K562 (cell line): ENCODE measurements around the gene CHL1. TPM values are rescaled to one million over a fixed set of nuclear protein-coding genes. Genes with fewer than 3 reads are reported as not detected.

Source experiments
- ATAC-seq: fragments of 200-7000 bp; cut with Tn5 transposase; 3 replicates; pipeline ENCODE4 v1.9.1; 2020; ENCODE audit warnings: moderate library complexity
- BruUV-seq: library from RNA; stranded (reverse); fragments of 400-500 nt; replicated peaks from 2 replicates; lab custom pipeline; 2021; lab: Mats Ljungman, UMichigan
- CTCF ChIA-PET: fragments of 300-600 bp; formaldehyde crosslinking; extraction: SDS; loops from one replicate; lab custom pipeline; 2021; ENCODE audit warnings: low intra/inter-chr PET ratio; lab: Yijun Ruan, JAX
- POLR2A ChIA-PET: fragments of 300-600, 350-650 bp; sonication (Branson Sonifier 250); formaldehyde crosslinking; extraction: SDS; loops from one replicate; lab custom pipeline; 2021; ENCODE audit warnings: antibody characterized with exemption, inconsistent platforms; lab: Yijun Ruan, JAX
- DNase-seq, 4 experiments: peaks; one replicate each; pipeline versions ENCODE4 v3.0.0 to v3.0.0-alpha.2; 2011 to 2018; ENCODE audit warnings: low spot score in 3 of 4, mixed read lengths in 3 of 4; ENCODE audit errors: extremely low read depth in 1 of 4
- FAIRE-seq: peaks from 2 replicates; lab custom pipeline; 2011; peaks lifted over from hg19 to GRCh38; lab: Jason Lieb, UNC
- H2AFZ ChIP-seq: 2 replicates; pipeline ENCODE4 v1.6.0; 2011; ENCODE audit warnings: low read depth, low read length, control low read depth, inconsistent platforms
- H3K27ac ChIP-seq: fragments of 200-600 bp; 3 replicates; pipeline ENCODE4 v1.8.0; 2011; ENCODE audit warnings: low read depth, mild to moderate bottlenecking, control low read depth, inconsistent platforms, low read length, moderate library complexity, mixed read lengths; ENCODE audit errors: extremely low read depth
- H3K27me3 ChIP-seq, 2 experiments: fragments of 300-600 bp in 1 of 2; 2 replicates in 1 of 2; 3 replicates in 1 of 2; pipeline versions ENCODE4 v1.6.0 to v1.8.0; 2011; ENCODE audit warnings: inconsistent platforms in 2 of 2, low read length in 2 of 2, mild to moderate bottlenecking in 1 of 2, mixed read lengths in 1 of 2, moderate library complexity in 1 of 2; ENCODE audit not compliant: control insufficient read depth in 2 of 2, insufficient read depth in 2 of 2
- H3K36me3 ChIP-seq: fragments of 300-600 bp; 3 replicates; pipeline ENCODE4 v1.8.0; 2011; ENCODE audit warnings: mild to moderate bottlenecking, low read length, inconsistent platforms; ENCODE audit not compliant: control insufficient read depth, insufficient read depth
- H3K4me1 ChIP-seq, 2 experiments: fragments of 200-600 bp in 1 of 2; replicated peaks in 1 of 2; 2 replicates in 1 of 2; 3 replicates in 1 of 2; pipeline versions ENCODE4 v1.5.1 to v1.8.0; 2011; ENCODE audit warnings: inconsistent platforms in 2 of 2, low read length in 2 of 2, mild to moderate bottlenecking in 1 of 2, mixed read lengths in 1 of 2, moderate library complexity in 1 of 2; ENCODE audit not compliant: control insufficient read depth in 2 of 2, insufficient read depth in 2 of 2
- H3K4me2 ChIP-seq: 2 replicates; pipeline ENCODE4 v1.6.1; 2011; ENCODE audit warnings: low read length, control low read depth, inconsistent platforms, mixed read lengths; ENCODE audit not compliant: insufficient read depth
- H3K4me3 ChIP-seq: fragments of 200-600 bp; sonication (generic), shearing (Covaris generic); 2 replicates; pipeline ENCODE4 v1.5.1; 2016; ENCODE audit warnings: control low read depth, inconsistent platforms
- H3K79me2 ChIP-seq: fragments of 200-600 bp; 3 replicates; pipeline ENCODE4 v1.8.0; 2011; ENCODE audit warnings: low read length, inconsistent platforms; ENCODE audit not compliant: control insufficient read depth, insufficient read depth
- H3K9ac ChIP-seq, 2 experiments: 2 replicates each; pipeline versions ENCODE4 v1.6.0 to v1.6.1; 2011; ENCODE audit warnings: low read depth in 2 of 2, low read length in 2 of 2, control low read depth in 1 of 2, inconsistent platforms in 1 of 2, mild to moderate bottlenecking in 1 of 2, mixed read lengths in 1 of 2; ENCODE audit not compliant: insufficient read depth in 1 of 2
- H3K9me1 ChIP-seq: one replicate; pipeline ENCODE4 v1.6.0; 2011; ENCODE audit warnings: inconsistent platforms, mild to moderate bottlenecking, low read length, moderate library complexity; ENCODE audit not compliant: control insufficient read depth, insufficient read depth
- H3K9me3 ChIP-seq: replicated peaks from 2 replicates; pipeline ENCODE4 v1.5.1; 2011; ENCODE audit warnings: low read depth, low read length, inconsistent platforms; ENCODE audit not compliant: control insufficient read depth, insufficient read depth
- H4K20me1 ChIP-seq: replicated peaks from 2 replicates; pipeline ENCODE4 v1.6.1; 2011; ENCODE audit warnings: low read length, inconsistent platforms, mixed read lengths; ENCODE audit not compliant: control insufficient read depth, insufficient read depth
- JUNB ChIP-seq: fragments of 450-650 bp; formaldehyde crosslinking; conservative IDR thresholded peaks from 2 replicates; pipeline ENCODE4 v1.4.0; 2020; ENCODE audit warnings: mild to moderate bottlenecking
- MBD2 ChIP-seq: sonication (generic); IDR thresholded peaks from 2 replicates; pipeline ENCODE4 v1.6.1; 2016; ENCODE audit warnings: low read depth, borderline replicate concordance
- MGA ChIP-seq: fragments of 450-650 bp; IDR thresholded peaks from 2 replicates; pipeline ENCODE4 v1.6.1; 2016; ENCODE audit warnings: mild to moderate bottlenecking, moderate library complexity
- RERE ChIP-seq: sonication (generic); formaldehyde crosslinking; IDR thresholded peaks from 2 replicates; pipeline ENCODE4 v1.8.0; 2023; ENCODE audit warnings: missing genetic modification reagents, mild to moderate bottlenecking, borderline replicate concordance
- XRCC5 ChIP-seq: fragments of 200-400 bp; formaldehyde crosslinking; IDR thresholded peaks from 2 replicates; pipeline ENCODE4 v1.6.1; 2017; ENCODE audit warnings: low read depth, mild to moderate bottlenecking, low read length
- WGBS: fragments of 100-300 bp; shearing (Covaris generic); methylation state at CpG from one replicate; pipeline ENCODE4 v1.1.6; 2016; ENCODE audit warnings: low coverage, mixed read lengths; ENCODE audit not compliant: insufficient coverage; ENCODE audit errors: missing lambda C conversion rate; 5-methylcytosine and 5-hydroxymethylcytosine counted together
- in situ Hi-C: fragments of 300-500 bp; cut with MboI; formaldehyde crosslinking; loops from 4 replicates; pipeline ENCODE4 v1.15.0; 2018; ENCODE audit warnings: inconsistent platforms, mixed read lengths
- intact Hi-C: fragments of 100-400 bp; cut with micrococcal nuclease; formaldehyde crosslinking; loops from 2 replicates; pipeline ENCODE4 v1.14.2; 2022
- polyA plus RNA-seq, 8 experiments: library from polyadenylated mRNA; depleted of rRNA in 4 of 8; stranded (reverse) in 5 of 8; unstranded in 3 of 8; fragments of >200 nt; fragmentation: Nextera tagmentation in 2 of 8; fragmentation: Illumina TruSeq in 1 of 8; extraction: Ambion mirVana in 2 of 8; extraction: Trizol in 1 of 8; gene quantifications; 2 replicates each; pipeline versions ENCODE4 v1.2.1 to v1.2.3, GENCODE V29; 2011 to 2014; ENCODE audit warnings: inconsistent platforms in 1 of 8, missing spikeins in 1 of 8
- total RNA-seq, 7 experiments: library from RNA; depleted of rRNA in 6 of 7; stranded (reverse); fragments of >200 nt in 6 of 7; fragmentation: Illumina TruSeq in 2 of 7; extraction: Trizol in 2 of 7; gene quantifications; 2 replicates each; pipeline versions ENCODE4 v1.2.1 to v1.2.3, GENCODE V29; 2011 to 2021; ENCODE audit warnings: low replicate concordance in 1 of 7

Gene CHL1
- total and polyA plus RNA-seq, 9 of the 15 experiments (the other 6 are each of a cell fraction or from before 2014, with no cell fraction given), result 0.02 TPM; not detected in 8

- Histone ChIP-seq H3K4me2 (no peak overlapping the region), H2AFZ (no peak overlapping the region), H3K79me2 (no peaks in the 10 kb centered on the region), H3K4me3 (no peak overlapping the region), H3K27me3 (no peaks in the 10 kb centered on the region), H3K4me1 (no peaks in the 10 kb centered on the region), H3K9me1 (no peaks in the 10 kb centered on the region), H3K27ac (no peak overlapping the region), H3K9me3 (no peaks in the 10 kb centered on the region; the same call in 1 of the 2 replicates), H4K20me1 (no peaks in the 10 kb centered on the region), H3K9ac (no peak overlapping the region), H3K36me3 (no peaks in the 10 kb centered on the region)
- intact Hi-C loops, result no loop called here
- ATAC-seq (no peak), FAIRE-seq (no peak), DNase-seq (no peak)
- ChIA-PET POLR2A (no interaction called here), CTCF (no interaction called here)
- in situ Hi-C loops, result no loop called here
- BruUV-seq, result no TSS peak
- 4% methylated on average over 2 of the region's 2 CpGs for WGBS
- TF ChIP-seq MGA (no peak), MBD2 (no peak), XRCC5 (no peak), RERE (no peak), JUNB (CRISPR knock-in tag) (no peak)
These were observed 122.3 kb downstream of the CHL1 start for GRCh38 chr3:318903-319302.
